Measurements from ENCODE around the gene TMEM208.
A peak's percentile ranks its signal among the peaks of the same experiment; 100 is the strongest.

TMEM208 gene

DNA sequence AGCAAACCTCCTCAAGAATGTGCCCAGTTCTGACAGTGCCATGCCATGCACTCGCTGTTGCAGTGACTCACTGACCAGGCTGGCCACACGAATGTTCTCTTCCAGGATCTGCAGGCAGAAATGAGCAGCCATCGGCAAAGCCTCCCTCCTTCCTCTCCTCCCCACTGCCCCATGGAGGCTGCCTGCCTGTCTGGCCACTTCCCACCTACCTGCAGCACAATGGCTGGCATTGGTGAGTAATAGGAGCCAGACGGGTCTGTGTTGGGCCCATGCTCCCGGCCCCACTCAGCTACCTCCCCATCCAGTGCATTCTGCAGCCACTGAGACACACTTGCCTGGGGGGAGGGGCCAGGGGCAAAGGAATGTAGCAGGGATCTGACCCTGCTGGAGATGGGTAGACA is 40.4 kb upstream of the TMEM208 start:
- Mint-ChIP-seq H3K27ac (no peak overlapping the region), H3K4me1 (peaks cover 19% of the 10 kb centered on the region), H3K36me3 (peaks cover 2% of the 10 kb centered on the region), H3K9me3 (no peaks in the 10 kb centered on the region), H3K4me3 (no peak overlapping the region), H3K27me3 (peaks cover 35% of the 10 kb centered on the region)
- DNase-seq, result no peak
- CTCF ChIA-PET, result interaction anchor here (1.8 to 4.9 kb wide), 4 partner anchors 8 to 209 kb away, joined by 4 to 43 read pairs (median 16); partner anchors contain the start of gene ELMO3

DNA sequence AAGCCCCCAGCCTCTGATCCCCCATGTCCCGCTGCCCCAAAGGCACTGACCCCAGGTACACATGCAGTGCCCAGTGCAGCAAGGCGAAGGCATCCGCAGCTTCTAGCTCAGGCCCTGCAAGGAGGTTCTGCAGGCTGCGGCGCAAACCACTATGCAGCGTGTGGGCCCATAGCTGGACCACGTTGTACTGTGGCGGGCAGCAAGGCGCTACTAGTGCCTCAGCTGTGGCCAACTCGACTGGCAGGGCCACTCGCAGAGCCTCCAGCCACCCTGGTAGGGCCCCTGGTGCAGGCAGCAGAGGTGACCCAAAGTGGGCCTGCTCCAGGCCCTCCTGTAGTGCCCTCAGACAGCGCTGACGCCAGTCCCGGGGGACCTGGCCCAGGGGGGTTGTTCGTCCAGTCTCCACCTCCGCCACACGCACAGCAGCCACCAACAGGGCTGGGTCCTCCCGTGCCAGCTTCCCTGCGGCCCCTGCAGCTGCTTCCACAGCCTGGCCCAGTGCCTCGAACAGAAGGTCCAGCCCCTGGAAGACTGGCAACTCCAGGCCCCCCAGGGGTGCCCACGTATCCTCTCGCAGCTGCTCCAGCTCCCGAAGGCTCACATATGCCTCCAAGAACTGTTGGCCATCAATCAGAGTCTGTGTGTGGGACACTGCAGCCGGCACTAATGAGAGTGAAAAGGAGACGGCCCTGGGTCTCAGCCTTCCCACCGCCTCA is 39.6 kb upstream of the TMEM208 start:
- no peak for DNase-seq
- H3K27ac Mint-ChIP-seq, result no peak overlapping the region
- H3K36me3 Mint-ChIP-seq, result peaks cover 2% of the 10 kb centered on the region
- no peaks in the 10 kb centered on the region for H3K9me3 Mint-ChIP-seq
- H3K4me1 Mint-ChIP-seq, result peaks cover 23% of the 10 kb centered on the region
- no peak overlapping the region for H3K4me3 Mint-ChIP-seq
- peaks cover 35% of the 10 kb centered on the region for H3K27me3 Mint-ChIP-seq
- CTCF ChIA-PET, result interaction anchor here (1.1 to 4.9 kb wide), 5 partner anchors 10 to 210 kb away, joined by 4 to 43 read pairs (median 7); partner anchors contain the start of gene ELMO3

DNA sequence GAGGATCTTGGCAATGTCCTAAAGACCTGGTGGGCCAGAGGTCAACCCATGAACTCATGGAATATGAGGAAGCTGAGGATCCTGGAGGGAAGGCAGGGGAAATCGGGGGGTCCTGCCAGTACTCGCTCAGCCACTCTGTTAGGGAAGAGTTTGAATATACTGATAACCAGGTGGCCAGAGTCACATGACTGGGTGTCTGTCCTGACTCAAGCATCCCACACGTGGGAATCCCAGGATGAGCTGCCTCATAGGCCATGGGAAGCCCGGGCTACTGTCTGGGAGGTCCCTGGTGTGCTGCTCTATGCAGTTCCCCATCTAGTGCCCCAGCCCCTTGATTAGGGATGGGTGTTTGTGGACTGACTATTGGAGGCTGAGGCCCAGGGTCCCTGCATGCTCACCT is 38.6 kb upstream of the TMEM208 start:
- DNase-seq, result no peak
- Mint-ChIP-seq H3K4me3 (no peak overlapping the region), H3K27me3 (peaks cover 35% of the 10 kb centered on the region), H3K4me1 (peaks cover 32% of the 10 kb centered on the region), H3K27ac (no peak overlapping the region), H3K36me3 (peaks cover 8% of the 10 kb centered on the region), H3K9me3 (no peaks in the 10 kb centered on the region)
- CTCF ChIA-PET, result interaction anchor here (1.1 to 3.0 kb wide), 2 partner anchors 11 to 171 kb away, joined by 4 to 9 read pairs; no protein-coding TSS in a partner anchor

DNA sequence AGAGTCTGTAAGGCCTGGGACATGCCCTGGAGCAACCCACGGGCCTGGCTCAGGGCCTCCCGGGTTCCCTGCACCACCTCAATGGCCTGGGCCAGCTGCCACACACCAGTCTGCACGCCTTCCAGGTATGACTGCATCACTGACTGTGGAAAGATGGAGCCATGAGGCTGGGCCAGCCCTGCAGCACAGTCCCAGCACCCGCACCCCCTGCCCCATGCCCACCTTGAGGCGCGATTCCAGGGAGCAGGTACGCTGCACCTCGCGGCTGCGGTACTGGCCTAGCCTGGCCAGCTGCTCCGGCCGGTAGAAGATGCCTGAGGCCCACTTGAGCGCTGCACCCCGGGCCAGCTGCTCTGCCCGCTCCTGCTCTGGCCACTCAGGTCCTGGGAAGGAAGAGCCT is 38.1 kb upstream of the TMEM208 start:
- no peak for DNase-seq
- CTCF ChIA-PET, result interaction anchor here (0.6 to 3.0 kb wide), 3 partner anchors 55 to 211 kb away, joined by 3 to 9 read pairs (median 3); no protein-coding TSS in a partner anchor
- H3K27ac Mint-ChIP-seq, result no peak overlapping the region
- peaks cover 37% of the 10 kb centered on the region for H3K4me1 Mint-ChIP-seq
- H3K36me3 Mint-ChIP-seq, result peaks cover 8% of the 10 kb centered on the region
- no peak overlapping the region for H3K4me3 Mint-ChIP-seq
- H3K9me3 Mint-ChIP-seq, result no peaks in the 10 kb centered on the region
- peaks cover 35% of the 10 kb centered on the region for H3K27me3 Mint-ChIP-seq

DNA sequence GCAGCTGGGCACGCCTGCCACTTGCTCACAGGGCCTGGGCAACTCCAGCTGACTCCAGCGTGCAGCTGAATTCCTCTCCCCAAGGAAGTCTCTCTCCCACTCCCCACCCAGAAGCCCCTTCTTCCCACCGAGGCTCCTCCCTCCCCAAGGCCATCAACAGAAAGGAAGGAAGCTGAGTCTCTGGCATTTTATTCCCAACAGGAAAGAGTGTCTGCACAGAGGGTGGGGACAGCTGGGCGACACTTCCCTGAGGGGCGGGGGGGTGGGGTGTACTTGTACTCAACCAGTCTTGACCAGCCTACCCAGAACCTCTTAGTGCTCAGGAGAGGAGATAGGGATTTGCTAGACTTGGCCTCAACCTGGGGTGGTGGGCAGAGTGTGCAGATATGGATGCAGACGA is 36.9 kb upstream of the TMEM208 start, which contains the start of gene EXOC3L1:
Gene EXOC3L1, minus strand, starts transcription at position 96 of the 400 bp plus-strand sequence. CDS start 460 bp downstream, outside the sequence.
- no peaks in the 10 kb centered on the region for H3K9me3 Mint-ChIP-seq
- peaks cover 20% of the 10 kb centered on the region for H3K36me3 Mint-ChIP-seq
- CTCF ChIA-PET, result interaction anchor here (0.6 to 3.0 kb wide), 5 partner anchors 8 to 253 kb away, joined by 3 to 9 read pairs (median 3); partner anchors contain the start of gene ELMO3
- H3K27me3 Mint-ChIP-seq, result peaks cover 27% of the 10 kb centered on the region
- DNase-seq, result no peak
- no peak within 1 kb of the TSS for H3K27ac Mint-ChIP-seq
- H3K4me1 Mint-ChIP-seq, result peaks cover 38% of the 10 kb centered on the region
- H3K4me3 Mint-ChIP-seq, result no peak within 1 kb of the TSS

DNA sequence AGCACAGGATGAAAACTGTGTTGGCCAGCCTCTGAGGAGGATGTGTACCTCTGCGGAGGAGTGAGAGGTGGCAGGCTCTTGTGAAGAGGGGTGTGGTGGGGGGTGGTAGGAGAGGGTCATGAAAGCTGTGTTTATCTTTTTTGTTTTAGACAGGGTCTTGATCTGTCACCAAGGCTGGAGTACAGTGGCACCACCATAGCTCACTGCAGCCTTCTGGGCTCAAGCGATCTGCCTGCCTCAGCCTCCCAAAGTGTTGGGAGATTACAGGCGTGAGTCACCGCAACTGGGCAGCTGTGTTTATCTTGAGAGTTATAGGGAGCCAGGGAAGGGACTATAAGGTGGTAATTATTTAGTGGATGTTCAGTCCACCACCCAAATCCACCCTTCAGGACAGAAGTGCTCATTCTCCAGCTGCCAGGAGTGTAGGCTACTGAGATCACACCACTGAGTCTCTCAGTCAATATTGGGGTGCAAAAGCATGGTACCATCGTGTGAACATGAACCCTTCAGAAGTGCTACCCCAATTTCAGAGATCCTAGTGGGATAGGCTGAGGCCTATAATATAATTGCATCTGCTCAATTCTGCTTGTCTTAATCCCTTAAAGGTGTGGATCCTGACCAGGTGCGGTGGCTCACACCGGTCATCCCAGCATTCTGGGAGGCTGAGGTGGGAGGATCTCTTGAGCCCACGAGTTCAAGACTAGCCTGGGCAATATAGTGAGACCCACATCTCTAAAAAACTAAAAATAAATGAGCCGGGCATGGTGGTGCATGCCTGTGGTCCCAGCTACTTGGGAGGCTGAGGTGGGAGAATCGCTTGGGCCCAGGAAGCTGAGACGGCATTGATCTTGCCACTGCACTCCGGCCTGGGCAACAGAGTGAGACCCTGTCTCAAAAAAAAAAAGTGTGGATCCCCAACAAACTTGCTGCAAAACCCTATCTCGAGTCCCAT is 36.2 kb upstream of the TMEM208 start:
- Mint-ChIP-seq H3K27ac (no peak overlapping the region), H3K4me3 (no peak overlapping the region), H3K4me1 (peaks cover 35% of the 10 kb centered on the region), H3K27me3 (peaks cover 21% of the 10 kb centered on the region), H3K9me3 (no peaks in the 10 kb centered on the region), H3K36me3 (peaks cover 24% of the 10 kb centered on the region)
- CTCF ChIA-PET, result interaction anchor here (1.7 to 3.0 kb wide), 3 partner anchors 8 to 173 kb away, joined by 3 to 9 read pairs (median 5); partner anchors contain the start of gene ELMO3
- no peak for DNase-seq

DNA sequence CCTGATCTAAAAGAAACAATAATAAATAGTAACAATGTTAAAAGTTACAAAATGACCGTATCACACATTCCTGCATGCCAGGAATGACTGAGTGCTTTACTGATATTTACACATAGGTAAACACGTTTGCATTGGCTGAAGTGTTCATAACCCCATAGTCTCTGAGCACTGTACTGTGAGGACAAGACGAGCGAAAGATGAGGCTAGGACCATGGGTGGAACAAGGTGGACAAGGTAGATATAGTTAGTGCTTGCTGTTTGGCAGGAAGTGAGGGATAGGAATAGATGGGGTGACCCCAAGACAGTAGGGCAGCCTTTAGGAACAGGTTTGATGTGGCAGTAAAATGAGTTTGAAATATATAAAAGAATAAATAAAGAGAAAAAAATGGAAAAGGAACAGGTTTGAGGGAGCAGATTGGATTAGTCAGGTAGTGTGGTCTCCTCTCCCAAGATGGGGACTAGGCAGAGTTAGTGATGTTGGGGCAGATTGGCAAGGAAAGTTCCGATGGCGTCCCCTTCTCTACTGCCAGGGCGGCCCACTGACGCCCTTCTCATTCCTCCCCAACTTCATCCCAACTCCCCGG is 35.4 kb upstream of the TMEM208 start:
- CTCF ChIA-PET, result no interaction called here

DNA sequence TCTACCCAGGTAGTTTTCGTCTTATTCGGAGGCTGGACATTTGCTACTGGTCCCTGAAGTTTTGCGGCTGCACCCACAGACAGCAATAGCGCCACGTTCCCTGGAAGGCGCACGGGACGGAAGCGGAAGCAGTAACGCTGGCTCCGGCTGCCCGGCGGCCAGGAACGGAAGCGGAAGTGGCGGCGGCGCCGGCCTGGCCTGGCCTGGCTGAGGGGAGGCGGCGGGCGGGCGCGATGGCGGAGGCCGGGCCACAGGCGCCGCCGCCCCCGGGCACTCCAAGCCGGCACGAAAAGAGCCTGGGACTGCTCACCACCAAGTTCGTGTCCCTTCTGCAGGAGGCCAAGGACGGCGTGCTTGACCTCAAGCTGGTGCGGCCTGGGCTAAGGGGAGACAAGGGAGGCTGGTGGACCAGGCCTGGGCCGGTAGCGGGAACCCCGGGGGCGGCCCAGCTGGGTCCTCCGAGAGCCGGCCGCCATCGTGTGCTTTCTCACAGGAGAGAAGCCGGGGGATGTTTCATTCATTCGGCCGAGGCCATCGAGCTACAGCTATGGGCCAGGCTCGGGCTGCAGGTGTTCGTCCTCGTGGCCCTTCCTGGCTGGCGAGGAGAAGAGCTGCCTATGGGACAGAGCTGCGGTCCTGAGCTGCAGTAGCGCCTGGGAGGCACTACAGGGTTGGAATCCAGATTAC is 34.8 kb upstream of the TMEM208 start, which contains the start of gene E2F4:
Gene E2F4, plus strand, starts transcription at position 161 of the 687 bp plus-strand sequence. Its CDS starts 73 bp downstream, at position 234.
- Mint-ChIP-seq H3K4me3 (peak within 1 kb of the TSS; percentile 81), H3K4me1 (peaks cover 45% of the 10 kb centered on the region), H3K27ac (peak within 1 kb of the TSS; percentile 78), H3K9me3 (no peaks in the 10 kb centered on the region), H3K27me3 (peaks cover 8% of the 10 kb centered on the region), H3K36me3 (peaks cover 36% of the 10 kb centered on the region)
- CTCF ChIA-PET, result interaction anchor here (1.1 to 1.4 kb wide), 3 partner anchors 31 to 57 kb away, joined by 3 to 4 read pairs (median 4); partner anchors contain the start of gene SLC9A5
- peak; percentile 91 for DNase-seq

More for the DNA sequence above, 35.4 kb upstream of the TMEM208 start:
- peaks cover 32% of the 10 kb centered on the region for H3K36me3 Mint-ChIP-seq
- H3K27ac Mint-ChIP-seq, result peak overlapping the region; percentile 78
- H3K9me3 Mint-ChIP-seq, result no peaks in the 10 kb centered on the region
- H3K4me3 Mint-ChIP-seq, result peak overlapping the region; percentile 81
- peaks cover 41% of the 10 kb centered on the region for H3K4me1 Mint-ChIP-seq
- DNase-seq, result no peak
- H3K27me3 Mint-ChIP-seq, result peaks cover 14% of the 10 kb centered on the region

DNA sequence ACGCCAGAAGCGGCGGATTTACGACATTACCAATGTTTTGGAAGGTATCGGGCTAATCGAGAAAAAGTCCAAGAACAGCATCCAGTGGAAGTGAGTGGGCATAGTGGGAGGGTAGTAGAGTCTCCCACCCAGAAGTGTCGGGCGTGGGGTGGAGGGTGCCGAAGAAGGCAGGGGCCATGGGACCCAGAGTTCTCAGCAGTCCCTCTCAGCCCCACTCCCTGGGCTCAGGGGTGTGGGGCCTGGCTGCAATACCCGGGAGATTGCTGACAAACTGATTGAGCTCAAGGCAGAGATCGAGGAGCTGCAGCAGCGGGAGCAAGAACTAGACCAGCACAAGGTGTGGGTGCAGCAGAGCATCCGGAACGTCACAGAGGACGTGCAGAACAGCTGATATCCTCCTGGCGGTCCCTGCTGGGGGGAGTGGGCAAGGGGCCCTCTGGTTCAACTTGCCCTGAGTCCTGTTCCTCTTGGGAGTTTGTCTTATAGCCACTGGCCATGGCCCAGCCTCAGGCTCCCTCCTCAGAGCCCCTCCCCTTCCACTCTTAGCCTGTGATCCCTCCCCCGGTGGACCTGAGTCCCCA is 34.1 kb upstream of the TMEM208 start:
- CTCF ChIA-PET, result interaction anchor here (1.1 to 1.4 kb wide), 3 partner anchors 30 to 56 kb away, joined by 3 to 4 read pairs (median 4); partner anchors contain the start of gene SLC9A5
- peaks cover 39% of the 10 kb centered on the region for H3K36me3 Mint-ChIP-seq

DNA sequence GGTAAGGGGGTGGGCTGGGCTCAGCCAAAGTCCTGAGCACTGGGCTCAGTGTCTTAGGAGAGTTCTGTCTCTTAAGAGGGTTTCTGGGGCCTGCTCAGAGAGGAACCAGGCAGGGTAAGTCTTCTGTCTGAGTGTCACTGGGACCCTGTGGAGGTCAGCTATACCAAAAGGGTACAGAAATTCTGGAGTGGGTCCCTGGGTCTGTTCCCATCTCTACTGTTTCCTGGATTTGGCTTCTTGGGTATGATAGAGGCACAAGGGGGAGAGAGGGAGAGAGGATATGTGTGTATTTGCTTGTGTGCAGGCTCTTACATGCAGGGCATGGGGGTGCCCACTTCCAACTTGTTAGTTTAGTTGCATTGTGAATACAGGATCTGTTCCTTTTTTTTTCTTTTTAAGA is 33.4 kb upstream of the TMEM208 start:
- peaks cover 47% of the 10 kb centered on the region for H3K4me1 Mint-ChIP-seq
- H3K27me3 Mint-ChIP-seq, result peaks cover 4% of the 10 kb centered on the region
- CTCF ChIA-PET, result interaction anchor here (0.9 to 1.4 kb wide), 3 partner anchors 8 to 30 kb away, joined by 3 to 4 read pairs (median 4); no protein-coding TSS in a partner anchor
- H3K36me3 Mint-ChIP-seq, result peaks cover 45% of the 10 kb centered on the region
- H3K9me3 Mint-ChIP-seq, result no peaks in the 10 kb centered on the region
- no peak for DNase-seq
- H3K4me3 Mint-ChIP-seq, result peak overlapping the region; percentile 81
- peak overlapping the region; percentile 68 for H3K27ac Mint-ChIP-seq

More for the DNA sequence above, 34.1 kb upstream of the TMEM208 start:
- Mint-ChIP-seq H3K27me3 (peaks cover 4% of the 10 kb centered on the region), H3K4me3 (peak overlapping the region; percentile 81), H3K9me3 (no peaks in the 10 kb centered on the region), H3K4me1 (peaks cover 45% of the 10 kb centered on the region), H3K27ac (peak overlapping the region; percentile 72)
- no peak for DNase-seq

DNA sequence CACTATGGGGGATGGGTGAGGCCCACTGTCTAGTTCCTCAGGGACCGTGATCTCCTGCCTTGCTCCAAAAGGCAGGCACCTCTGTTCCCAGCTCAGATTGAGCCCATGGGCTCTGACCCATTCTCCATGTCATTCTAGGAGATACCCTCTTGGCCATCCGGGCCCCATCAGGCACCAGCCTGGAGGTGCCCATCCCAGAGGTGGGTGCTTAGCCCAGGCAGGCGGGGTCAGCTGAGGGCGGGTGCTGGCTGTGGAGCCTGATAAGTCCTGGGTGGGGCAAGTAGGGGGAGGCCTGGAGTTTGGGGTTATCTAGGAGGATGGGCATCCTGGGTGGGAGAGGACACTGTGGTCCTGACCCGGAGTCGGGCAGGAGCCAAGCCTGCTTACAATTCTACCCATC is 32.7 kb upstream of the TMEM208 start:
- Mint-ChIP-seq H3K27ac (no peak overlapping the region), H3K4me3 (peak overlapping the region; percentile 81), H3K9me3 (no peaks in the 10 kb centered on the region), H3K4me1 (peaks cover 47% of the 10 kb centered on the region), H3K36me3 (peaks cover 46% of the 10 kb centered on the region), H3K27me3 (peaks cover 4% of the 10 kb centered on the region)
- no peak for DNase-seq
- CTCF ChIA-PET, result interaction anchor here (0.8 to 1.2 kb wide), 4 partner anchors 9 to 33 kb away, joined by 3 to 4 read pairs (median 3); partner anchors contain the start of genes NOL3 and TMEM208

DNA sequence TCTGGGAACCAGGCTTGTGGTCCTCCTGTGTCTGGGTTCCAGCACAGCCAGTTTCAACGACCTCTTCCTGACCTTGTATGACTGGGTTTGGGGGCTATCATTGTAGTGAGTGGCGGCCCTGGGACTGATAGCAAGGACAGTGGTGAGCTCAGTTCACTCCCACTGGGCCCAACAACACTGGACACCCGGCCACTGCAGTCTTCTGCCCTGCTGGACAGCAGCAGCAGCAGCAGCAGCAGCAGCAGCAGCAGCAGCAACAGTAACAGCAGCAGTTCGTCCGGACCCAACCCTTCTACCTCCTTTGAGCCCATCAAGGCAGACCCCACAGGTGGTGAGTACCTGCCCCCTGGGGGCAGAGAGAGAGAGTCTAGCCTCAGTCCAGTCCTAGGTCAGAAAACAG is 31.3 kb upstream of the TMEM208 start:
- H3K27ac Mint-ChIP-seq, result no peak overlapping the region

More for the DNA sequence above, 31.3 kb upstream of the TMEM208 start:
- CTCF ChIA-PET, result interaction anchor here (0.9 kb wide), 1 partner anchor 31 kb away, joined by 3 read pairs; the partner anchor contains the start of gene TMEM208
- peaks cover 47% of the 10 kb centered on the region for H3K4me1 Mint-ChIP-seq
- H3K36me3 Mint-ChIP-seq, result peaks cover 53% of the 10 kb centered on the region
- no peak for DNase-seq
- no peaks in the 10 kb centered on the region for H3K9me3 Mint-ChIP-seq
- H3K27me3 Mint-ChIP-seq, result no peaks in the 10 kb centered on the region
- H3K4me3 Mint-ChIP-seq, result no peak overlapping the region

Data from activated naive CD4-positive, alpha-beta T cell treated with anti-CD3 and anti-CD28 coated beads, Interleukin-2, amount 10 ng/mL, durations not matched to agents 7 days and 5 days (primary cell).